ENCODE measurements around the gene WDFY4.

- TF ChIP-seq POLR2A (IDR thresholded peaks at IDR 0.05; ENCODE audit: low read depth, low read length): no peak
- TF ChIP-seq, protein P1, sequence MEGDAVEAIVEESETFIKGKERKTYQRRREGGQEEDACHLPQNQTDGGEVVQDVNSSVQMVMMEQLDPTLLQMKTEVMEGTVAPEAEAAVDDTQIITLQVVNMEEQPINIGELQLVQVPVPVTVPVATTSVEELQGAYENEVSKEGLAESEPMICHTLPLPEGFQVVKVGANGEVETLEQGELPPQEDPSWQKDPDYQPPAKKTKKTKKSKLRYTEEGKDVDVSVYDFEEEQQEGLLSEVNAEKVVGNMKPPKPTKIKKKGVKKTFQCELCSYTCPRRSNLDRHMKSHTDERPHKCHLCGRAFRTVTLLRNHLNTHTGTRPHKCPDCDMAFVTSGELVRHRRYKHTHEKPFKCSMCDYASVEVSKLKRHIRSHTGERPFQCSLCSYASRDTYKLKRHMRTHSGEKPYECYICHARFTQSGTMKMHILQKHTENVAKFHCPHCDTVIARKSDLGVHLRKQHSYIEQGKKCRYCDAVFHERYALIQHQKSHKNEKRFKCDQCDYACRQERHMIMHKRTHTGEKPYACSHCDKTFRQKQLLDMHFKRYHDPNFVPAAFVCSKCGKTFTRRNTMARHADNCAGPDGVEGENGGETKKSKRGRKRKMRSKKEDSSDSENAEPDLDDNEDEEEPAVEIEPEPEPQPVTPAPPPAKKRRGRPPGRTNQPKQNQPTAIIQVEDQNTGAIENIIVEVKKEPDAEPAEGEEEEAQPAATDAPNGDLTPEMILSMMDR (IDR thresholded peaks at IDR 0.05; ENCODE audit: extremely low read depth in 1 of 2, insufficient read depth in 1 of 2, low read depth in 1 of 2, low read length in 2 of 2): no peak
- TF ChIP-seq, protein P2, sequence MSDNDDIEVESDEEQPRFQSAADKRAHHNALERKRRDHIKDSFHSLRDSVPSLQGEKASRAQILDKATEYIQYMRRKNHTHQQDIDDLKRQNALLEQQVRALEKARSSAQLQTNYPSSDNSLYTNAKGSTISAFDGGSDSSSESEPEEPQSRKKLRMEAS (IDR thresholded peaks at IDR 0.05; ENCODE audit: insufficient read depth, insufficient read length): no peak
- TF ChIP-seq EZH2 (IDR thresholded peaks at IDR 0.05; ENCODE audit: borderline replicate concordance, low read depth, low read length, severe bottlenecking): no peak
- no peak for TF ChIP-seq MYC (IDR thresholded peaks at IDR 0.05; ENCODE audit: low read depth, low read length)
- TF ChIP-seq FOS (IDR thresholded peaks at IDR 0.05; ENCODE audit: borderline replicate concordance, insufficient read depth, low read length): no peak
- no peak for TF ChIP-seq POLR2AphosphoS5 (IDR thresholded peaks at IDR 0.05; ENCODE audit: insufficient read depth, low read depth, low read length)
These were observed 6.4 kb downstream of the WDFY4 start for GRCh38 chr10:48690791-48691660.
